Astrocyte of the cerebellum (primary cell): Measurements from ENCODE around the gene GOT1.

Experiments
- DNase-seq: peaks from one replicate; pipeline ENCODE4 v3.0.0-alpha.2; 2011; ENCODE audit warnings: low read depth
- H3K4me3 ChIP-seq: 2 replicates; pipeline ENCODE4 v1.5.1; 2011; ENCODE audit warnings: mild to moderate bottlenecking, low read depth, low read length, moderate library complexity
- CTCF ChIP-seq: IDR thresholded peaks from 2 replicates; pipeline ENCODE4 v1.5.1; 2012; ENCODE audit warnings: low read length, low read depth, moderate library complexity, mild to moderate bottlenecking; ENCODE audit errors: missing control alignments
- in situ Hi-C: cut with HindIII; loops from 2 replicates; pipeline ENCODE4 v1.10.0; 2017; ENCODE audit warnings: low sequenced_read_pairs

The GOT1 gene

GRCh38 chr10:99430116-99430450 is 341 bp downstream of the GOT1 start:
- no peak for TF ChIP-seq CTCF
- no peak for DNase-seq
- in situ Hi-C loops, result no loop called here
- H3K4me3 ChIP-seq, result peak overlapping the region; percentile 90

- no peak for DNase-seq
- TF ChIP-seq CTCF, result no peak
- in situ Hi-C loops, result no loop called here
- peak overlapping the region; percentile 90 for H3K4me3 ChIP-seq
These were observed 818 bp downstream of the GOT1 start for GRCh38 chr10:99429517-99430095.

GRCh38 chr10:99427566-99428190 is 2.7 kb downstream of the GOT1 start:
- TF ChIP-seq CTCF, result no peak
- no peak overlapping the region for H3K4me3 ChIP-seq
- in situ Hi-C loops, result no loop called here
- no peak for DNase-seq

GRCh38 chr10:99426689-99427088 is 3.7 kb downstream of the GOT1 start:
- H3K4me3 ChIP-seq, result no peak overlapping the region
- no peak for DNase-seq
- in situ Hi-C loops, result no loop called here
- no peak for TF ChIP-seq CTCF

GRCh38 chr10:99425204-99425603 is 5.2 kb downstream of the GOT1 start:
- no peak for DNase-seq
- in situ Hi-C loops, result no loop called here
- no peak overlapping the region for H3K4me3 ChIP-seq
- TF ChIP-seq CTCF, result no peak

- TF ChIP-seq CTCF, result no peak
These were observed 5.8 kb downstream of the GOT1 start for GRCh38 chr10:99424656-99425055.

More at GRCh38 chr10:99424656-99425055, 5.8 kb downstream of the GOT1 start:
- no peak for DNase-seq
- H3K4me3 ChIP-seq, result no peak overlapping the region
- in situ Hi-C loops, result no loop called here
